Activated gamma-delta T cell treated with Interleukin-2 at 50 U/mL for 16 hours (primary cell): ENCODE results near the gene TMEM182.
A peak's percentile ranks its signal among the peaks of the same experiment; 100 is the strongest.

Source experiments
- DNase-seq: peaks from one replicate; pipeline ENCODE4 v3.0.0-alpha.2; 2020

The TMEM182 gene, protein sequence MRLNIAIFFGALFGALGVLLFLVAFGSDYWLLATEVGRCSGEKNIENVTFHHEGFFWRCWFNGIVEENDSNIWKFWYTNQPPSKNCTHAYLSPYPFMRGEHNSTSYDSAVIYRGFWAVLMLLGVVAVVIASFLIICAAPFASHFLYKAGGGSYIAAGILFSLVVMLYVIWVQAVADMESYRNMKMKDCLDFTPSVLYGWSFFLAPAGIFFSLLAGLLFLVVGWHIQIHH

GRCh38 chr2:102761763-102762162 lies at the start of gene TMEM182:
TMEM182 (plus strand) TSS chr2:102762031; CDS start chr2:102762218, 187 bp downstream.
- no peak for DNase-seq

DNA sequence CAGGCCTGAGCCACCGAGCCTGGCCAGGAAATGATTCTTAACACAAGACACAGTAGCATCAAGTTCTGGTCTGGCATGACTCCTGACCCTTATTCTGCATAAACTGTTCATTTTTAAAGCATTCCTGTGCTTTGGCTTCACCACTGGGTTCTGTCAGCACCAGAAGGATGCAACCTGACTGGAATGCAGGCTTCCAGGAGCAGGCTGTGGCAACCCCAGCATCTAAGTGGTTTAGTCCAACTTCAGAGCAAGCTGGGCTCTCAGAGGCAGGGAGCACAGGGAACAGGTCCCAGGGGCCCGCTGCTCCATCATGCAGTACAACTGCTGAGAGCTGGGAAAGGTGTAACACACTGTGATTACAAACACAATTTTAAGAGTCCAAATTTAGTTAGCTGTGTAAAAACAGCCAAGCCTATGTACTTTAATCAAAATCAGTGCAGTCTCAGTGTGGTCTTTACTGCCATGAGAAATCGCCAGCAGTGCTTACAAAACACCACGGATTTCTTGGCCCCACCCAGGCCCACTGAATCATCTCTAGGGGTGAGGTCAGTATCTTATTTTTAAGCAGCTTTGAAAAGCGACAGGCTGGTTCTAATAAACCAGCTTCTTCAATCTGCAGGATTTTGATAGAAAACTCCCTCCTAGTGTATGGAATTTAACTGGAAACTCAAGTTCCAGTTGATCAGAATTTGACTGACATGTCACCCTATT lies 44.4 kb upstream of the TMEM182 start:
- no peak for DNase-seq

- no peak for DNase-seq
Observed at GRCh38 chr2:102718387-102719316, 43.2 kb upstream of the TMEM182 start.

GRCh38 chr2:102724016-102724490 lies 37.8 kb upstream of the TMEM182 start:
- no peak for DNase-seq

DNA sequence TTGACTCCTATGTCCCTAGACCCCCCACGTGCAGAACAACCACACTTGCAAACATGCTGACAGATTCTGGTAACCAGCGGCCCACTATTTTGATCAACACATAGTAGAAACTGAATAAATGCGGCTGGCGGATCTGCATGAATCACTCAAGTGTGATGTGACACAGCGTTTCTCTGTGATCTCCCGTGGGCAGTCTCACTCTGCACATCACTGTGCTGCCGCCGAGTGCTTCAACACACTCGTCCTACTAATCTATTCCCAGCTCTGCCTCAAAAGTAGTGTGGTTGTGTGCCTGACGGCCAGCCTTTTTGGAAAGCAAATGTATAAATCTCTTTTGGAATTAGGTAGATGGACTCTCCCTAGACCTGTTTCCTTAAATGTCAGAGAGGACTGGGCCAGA lies 37.3 kb upstream of the TMEM182 start:
- no peak for DNase-seq

DNA sequence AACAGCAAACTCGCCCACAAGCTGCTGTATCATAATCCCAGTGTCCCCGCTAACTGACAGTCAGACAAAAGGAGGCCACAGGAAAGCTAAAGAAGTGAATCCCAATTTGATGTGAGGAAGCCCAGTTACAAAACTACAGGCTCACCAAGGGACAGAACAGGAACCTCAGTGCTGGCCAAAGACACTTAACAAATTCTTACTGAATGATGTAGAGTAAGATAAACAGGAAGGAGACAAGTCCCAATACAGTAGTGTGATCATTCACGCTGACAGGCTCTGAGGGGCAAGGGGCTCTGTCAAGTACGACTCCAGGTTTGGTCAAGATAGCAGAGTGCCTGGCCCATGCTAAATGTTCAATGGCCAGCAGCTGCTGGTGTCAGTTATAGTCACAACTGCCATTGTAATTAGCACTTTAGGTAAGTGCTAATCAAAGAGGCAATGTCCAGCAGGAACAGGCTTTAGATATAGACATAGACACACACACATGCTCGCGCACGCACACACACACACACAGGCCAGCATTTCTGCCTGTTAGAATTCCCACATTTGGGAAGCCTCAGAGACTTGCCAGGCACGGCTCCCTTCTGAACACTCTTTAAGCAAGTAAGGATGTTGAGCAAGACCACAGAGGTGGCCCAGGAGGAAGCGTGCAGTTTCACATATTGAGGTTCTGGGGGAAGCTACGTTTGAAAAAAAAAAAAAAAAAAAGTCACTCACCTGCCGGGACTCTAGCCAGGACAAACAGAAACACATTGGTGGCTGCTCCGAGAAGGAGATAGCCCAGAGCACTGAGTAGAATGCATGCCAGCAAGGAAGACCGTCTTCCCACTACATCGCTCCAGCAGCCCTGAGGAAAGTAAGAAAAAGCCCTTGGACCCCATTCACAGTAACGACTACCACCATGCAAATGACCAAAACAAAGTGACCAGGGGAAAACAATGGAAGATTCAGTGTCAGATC lies 35.4 kb upstream of the TMEM182 start:
- no peak for DNase-seq

DNA sequence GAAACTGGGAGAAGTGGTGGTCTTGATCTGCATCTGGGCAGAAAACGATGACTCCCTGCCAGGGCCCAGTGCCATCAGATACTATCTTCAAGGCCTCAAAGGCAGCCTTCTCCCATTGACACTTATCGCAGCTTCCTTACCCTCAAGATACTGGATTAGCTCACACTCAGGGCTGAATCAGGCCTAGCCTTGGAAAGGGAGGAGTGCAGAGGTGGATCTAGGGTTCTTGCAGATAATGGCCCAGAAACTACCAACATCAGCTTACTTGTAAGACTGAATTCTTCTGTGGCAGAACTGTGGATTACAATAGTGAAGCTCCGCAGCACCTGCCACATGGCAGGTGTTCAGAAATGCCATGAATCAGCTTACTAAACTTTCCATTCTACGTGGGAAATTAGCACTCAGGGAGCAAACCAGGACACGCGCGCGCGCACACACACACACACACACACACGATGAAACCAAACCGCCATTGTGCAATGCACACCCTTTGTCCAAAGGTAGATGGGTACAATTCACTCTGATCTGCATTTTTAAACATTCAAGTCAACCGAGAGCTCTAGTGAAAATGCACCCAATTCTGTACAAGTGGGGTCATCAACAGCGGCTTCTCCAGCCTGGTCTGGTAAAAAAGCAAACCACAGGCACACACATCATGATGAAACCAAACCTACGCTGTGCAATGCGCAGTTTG lies 26.3 kb upstream of the TMEM182 start:
- no peak for DNase-seq

- DNase-seq, result no peak
Observed at GRCh38 chr2:102736110-102736409, 25.8 kb upstream of the TMEM182 start.

DNA sequence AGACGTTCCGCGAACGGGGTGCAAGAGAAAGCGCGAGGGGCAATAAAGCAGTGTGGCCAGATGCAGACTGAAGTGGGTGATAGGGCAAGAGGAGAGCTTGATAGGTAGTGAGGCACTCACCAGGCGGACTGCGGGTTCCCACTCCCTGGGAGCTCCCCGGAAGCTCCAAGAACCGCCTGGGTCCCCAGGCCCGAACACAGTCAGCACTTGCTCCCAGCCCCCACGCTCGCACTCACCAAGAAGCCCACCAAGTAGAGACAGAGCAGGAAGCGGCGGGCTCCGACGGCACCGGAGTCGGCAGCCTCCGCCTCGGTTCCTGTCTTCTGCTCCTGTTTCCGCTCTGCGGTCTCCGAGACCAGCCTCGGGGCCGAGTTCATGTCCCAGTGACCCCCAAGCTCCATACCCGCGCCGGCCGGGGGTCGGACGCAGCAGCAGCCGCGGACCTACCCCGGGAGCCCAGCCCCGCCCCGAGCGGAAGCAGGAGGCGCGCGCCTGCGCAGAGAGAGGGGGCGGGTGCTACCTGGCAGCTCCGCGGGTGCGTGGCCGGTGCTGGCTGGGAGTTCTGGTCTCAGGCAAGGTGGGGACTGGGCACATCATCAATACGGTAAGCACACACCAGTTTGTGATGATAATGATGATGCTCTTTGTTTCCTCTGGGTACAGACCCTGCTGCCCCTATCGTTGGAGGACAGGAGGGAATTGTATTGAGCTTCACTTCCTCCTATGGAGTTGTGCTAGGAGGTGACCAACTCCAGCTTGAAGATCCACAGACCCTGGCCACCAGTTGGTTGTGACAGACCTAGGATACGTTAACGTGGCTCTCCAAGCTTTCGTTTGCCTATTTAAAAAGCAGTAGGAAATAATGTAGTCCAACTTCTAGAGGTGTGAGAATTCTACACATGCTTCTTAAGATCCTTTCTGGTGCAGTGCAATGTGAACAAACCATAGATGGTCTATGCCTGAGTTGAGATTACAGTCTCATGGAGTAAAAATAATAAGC lies 25.1 kb upstream of the TMEM182 start:
- DNase-seq, result peak; percentile 83

GRCh38 chr2:102737431-102737830 lies 24.4 kb upstream of the TMEM182 start:
- no peak for DNase-seq

DNA sequence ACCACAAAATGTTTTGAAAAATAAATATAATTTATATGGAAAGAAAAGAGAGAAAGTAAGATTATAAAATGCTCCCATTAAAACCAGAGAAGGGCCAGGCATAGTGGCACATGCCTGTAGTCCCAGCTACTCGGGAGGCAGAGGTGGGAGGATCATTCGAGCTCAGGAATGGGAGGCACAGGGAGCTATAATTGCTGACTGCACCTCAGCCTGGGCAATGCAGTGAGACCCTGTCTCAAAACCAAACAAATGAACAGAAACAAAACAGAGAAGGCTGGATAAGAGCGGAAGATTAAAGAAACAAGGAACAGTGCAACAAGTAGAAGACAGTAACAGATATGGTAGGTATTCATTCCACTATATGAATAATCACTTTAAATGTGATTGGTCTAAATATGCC lies 18.6 kb upstream of the TMEM182 start:
- no peak for DNase-seq

GRCh38 chr2:102748107-102748506 lies 13.7 kb upstream of the TMEM182 start:
- no peak for DNase-seq

DNA sequence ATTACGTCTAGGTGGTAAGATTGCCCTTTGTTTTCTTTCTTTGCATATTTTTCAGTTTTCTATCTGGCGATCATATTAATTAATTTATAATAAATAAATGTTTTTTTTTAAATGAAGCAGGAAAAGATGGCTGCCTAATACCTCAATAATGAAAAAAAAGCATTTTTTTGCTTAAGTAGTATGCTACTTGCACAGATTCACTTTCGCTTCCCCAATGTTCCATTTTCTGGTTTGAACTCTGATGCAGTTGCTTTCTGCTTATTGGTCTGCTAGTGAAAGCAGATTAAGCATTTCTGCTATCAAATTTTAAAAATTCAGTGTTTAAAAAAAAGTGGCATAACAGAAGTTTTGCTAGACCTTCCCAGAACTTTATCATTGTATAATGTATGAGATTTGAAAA lies 11.9 kb upstream of the TMEM182 start:
- no peak for DNase-seq

DNA sequence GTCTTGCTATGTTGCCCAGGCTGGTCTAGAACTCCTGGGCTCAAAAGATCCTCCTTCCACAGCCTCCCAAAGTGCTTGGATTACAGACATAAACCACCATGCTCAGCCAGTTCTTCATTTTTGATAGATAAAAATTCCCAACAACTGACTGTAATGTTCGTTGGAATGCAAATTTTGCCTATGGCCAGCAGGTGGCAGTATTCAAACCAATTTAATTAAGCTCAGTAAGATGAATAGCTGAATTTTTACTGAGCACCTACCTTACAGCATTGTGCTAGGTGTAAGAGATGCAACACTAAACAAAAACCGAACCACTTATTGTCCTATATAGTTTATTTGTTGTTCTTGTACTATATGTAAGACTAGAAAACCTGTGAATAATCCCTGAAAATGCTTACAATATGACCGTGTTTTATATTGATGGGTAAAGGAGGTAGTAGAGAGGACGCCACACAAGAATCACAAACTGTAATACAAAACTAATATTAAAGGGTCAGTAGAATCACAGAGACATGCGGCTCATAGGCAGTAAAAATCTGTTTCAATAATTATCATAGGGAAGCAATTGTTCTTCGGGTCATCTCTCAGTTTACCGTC lies 8.2 kb upstream of the TMEM182 start:
- DNase-seq, result peak; percentile 20

GRCh38 chr2:102754456-102755145 lies 7.2 kb upstream of the TMEM182 start:
- no peak for DNase-seq

DNA sequence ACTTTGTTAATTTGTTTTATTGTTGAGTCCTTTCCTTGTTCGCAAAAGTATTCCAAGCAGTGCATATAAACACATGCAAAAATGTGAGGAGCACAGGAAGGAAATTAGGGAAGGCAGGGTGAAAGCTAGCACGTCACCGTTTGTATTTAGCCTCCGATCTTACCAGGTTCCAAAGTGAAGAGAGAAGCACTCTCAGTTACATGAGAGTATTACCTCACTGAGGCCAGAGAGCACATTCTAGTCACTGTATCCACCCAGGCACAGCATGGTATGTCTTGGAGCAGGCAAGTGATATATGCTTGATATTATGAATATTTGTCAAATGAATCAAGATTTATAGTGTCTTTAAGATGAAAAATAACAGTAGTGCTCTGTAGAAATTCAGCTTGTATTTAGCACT lies 6.5 kb upstream of the TMEM182 start:
- no peak for DNase-seq

DNA sequence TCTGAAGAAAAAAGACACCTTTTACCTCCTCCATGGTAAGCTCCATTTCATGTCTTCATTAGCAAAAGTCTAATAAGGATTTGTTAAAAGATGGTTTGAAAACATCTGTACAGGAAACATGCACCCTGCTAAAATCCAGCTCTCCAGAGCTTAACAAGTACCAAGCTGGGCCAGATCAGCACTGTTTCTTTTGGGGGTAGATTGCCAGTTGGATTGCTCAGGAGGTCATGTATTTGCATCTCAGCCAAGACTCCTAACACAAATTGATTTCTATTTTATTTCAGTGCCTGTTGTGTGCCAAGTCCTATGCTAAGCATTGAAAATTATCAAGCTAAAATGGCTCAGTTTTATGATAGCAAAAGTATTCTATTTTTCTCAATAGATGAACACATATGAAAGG lies 3.4 kb upstream of the TMEM182 start:
- DNase-seq, result no peak

GRCh38 chr2:102764083-102764482 lies 2.3 kb downstream of the TMEM182 start:
- DNase-seq, result no peak

DNA sequence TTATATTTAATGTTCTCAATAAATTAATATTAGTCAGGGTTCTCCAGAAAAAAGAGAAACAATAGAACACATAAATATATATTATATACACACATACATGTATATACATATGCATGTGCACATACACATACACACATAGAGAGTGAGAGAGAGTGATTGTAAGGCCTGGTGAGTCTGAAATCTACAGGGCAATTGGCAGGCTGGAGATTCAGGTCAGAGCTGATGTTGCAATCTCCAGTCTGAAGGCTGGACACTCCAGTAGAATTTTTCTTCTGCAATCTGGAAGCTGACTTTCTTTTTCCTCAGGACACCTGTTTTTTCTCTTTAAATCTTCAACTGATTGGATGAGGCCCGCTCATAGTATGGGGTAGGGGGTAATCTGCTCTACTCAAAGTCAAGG lies 3.2 kb downstream of the TMEM182 start:
- no peak for DNase-seq

DNA sequence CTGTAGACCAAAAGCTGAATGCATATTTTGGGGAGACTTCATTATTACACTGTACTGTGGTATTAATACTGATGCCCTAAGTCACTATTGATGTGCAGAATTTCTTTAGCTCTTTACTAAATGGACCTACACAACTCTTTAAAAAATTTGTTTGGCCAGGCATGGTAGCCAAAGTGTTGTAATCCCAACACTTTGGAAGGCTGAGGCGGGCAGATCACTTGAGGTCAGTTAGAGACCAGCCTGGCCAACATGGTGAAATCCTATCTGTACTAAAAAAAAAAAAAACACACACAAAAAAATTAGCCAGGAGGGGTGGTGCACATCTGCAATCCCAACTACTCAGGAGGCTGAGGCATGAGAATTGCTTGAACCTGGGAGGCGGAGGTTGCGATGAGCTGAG lies 6.4 kb downstream of the TMEM182 start:
- no peak for DNase-seq
